ENCODE measurements around the gene SMURF1.
"Not testable (repeated sequence)": the region's sequence is repeated elsewhere in the genome, so short reads cannot be mapped to it uniquely, and the experiment has no call there.

SMURF1 gene

DNA sequence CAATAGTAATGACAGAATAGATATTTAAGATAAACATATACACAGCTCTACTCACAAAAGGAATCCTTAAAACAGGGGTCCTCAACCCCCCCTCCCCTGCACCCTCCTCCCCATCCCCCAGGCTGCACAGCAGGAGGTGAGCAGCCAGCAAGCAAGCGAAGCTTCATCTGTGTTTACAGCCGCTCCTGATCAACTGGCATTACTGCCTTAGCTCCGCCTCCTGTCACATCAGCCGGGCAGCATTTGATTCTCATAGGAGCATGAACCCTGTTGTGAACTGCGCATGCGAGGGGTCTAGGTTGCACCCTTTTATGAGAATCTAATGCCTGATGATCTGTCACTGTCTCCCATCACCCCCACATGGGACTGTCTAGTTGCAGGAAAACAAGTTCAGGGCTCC lies 65.5 kb downstream of the SMURF1 start:
- H3K4me3 ChIP-seq (ENCODE audit: low read length), result no peak overlapping the region
- no peaks in the 10 kb centered on the region for H3K36me3 ChIP-seq (ENCODE audit: control insufficient read depth, insufficient read depth, low read length, severe bottlenecking)
- H3K4me1 ChIP-seq (ENCODE audit: control insufficient read depth, insufficient read depth, low read length), result peaks cover 11% of the 10 kb centered on the region
- H3K9ac ChIP-seq (ENCODE audit: low read length), result no peak overlapping the region
- H3K9me3 ChIP-seq (ENCODE audit: control insufficient read depth, low read length), result no peaks in the 10 kb centered on the region
- H3K27me3 ChIP-seq (replicated peaks; ENCODE audit: control insufficient read depth, insufficient read depth, low read length), result no peaks in the 10 kb centered on the region
- DNase-seq (ENCODE audit: low read depth), result no peak

DNA sequence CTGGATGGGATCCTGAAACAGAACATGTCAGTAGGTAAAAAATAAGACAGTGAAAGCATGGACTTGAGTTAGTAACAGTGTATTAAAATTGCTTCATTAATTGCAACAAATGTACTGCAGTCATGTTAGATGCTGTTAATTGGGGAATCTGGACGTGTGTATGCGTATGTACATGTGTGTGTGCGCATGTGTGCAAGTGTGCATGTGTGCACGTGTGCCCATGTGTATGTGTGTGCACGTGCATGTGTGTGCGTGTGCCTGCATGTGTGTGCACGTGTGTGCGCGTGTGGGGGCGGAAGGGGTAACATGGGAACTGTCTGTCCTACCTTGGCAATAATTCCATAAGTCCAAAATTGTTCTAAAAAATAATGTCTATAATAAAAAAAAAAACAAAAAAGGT lies 67.3 kb downstream of the SMURF1 start:
- DNase-seq (ENCODE audit: low read depth), result no peak
- Histone ChIP-seq H3K4me3 (ENCODE audit: low read length) (no peak overlapping the region), H3K27me3 (replicated peaks; ENCODE audit: control insufficient read depth, insufficient read depth, low read length) (no peaks in the 10 kb centered on the region), H3K36me3 (ENCODE audit: control insufficient read depth, insufficient read depth, low read length, severe bottlenecking) (no peaks in the 10 kb centered on the region), H3K4me1 (ENCODE audit: control insufficient read depth, insufficient read depth, low read length) (peaks cover 6% of the 10 kb centered on the region), H3K9me3 (ENCODE audit: control insufficient read depth, low read length) (no peaks in the 10 kb centered on the region), H3K9ac (ENCODE audit: low read length) (no peak overlapping the region)

GRCh38 chr7:99073839-99074446 lies 70.0 kb downstream of the SMURF1 start:
- H3K36me3 ChIP-seq (ENCODE audit: control insufficient read depth, insufficient read depth, low read length, severe bottlenecking), result no peaks in the 10 kb centered on the region
- H3K4me3 ChIP-seq (ENCODE audit: low read length), result no peak overlapping the region
- peaks cover 13% of the 10 kb centered on the region for H3K4me1 ChIP-seq (ENCODE audit: control insufficient read depth, insufficient read depth, low read length)
- DNase-seq (ENCODE audit: low read depth), result no peak
- no peak overlapping the region for H3K9ac ChIP-seq (ENCODE audit: low read length)
- no peaks in the 10 kb centered on the region for H3K27me3 ChIP-seq (replicated peaks; ENCODE audit: control insufficient read depth, insufficient read depth, low read length)
- H3K9me3 ChIP-seq (ENCODE audit: control insufficient read depth, low read length), result no peaks in the 10 kb centered on the region

DNA sequence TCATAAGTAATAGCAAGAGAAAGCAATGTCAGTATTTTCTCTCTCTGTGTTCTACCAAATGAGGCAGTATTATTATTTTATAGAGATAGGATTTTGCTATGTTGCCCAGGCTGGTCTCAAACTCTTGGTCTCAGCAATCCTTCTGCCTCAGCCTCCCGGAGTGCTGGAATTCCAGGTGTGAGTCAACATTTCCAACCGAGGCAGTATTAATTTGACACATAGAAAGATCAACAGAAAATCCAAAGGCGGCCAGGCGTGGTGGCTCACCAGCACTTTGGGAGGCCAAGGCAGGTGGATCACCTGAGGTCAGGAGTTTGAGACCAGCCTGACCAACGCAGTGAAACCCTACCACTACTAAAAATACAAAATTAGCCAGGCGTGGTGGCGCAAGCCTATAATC lies 71.8 kb downstream of the SMURF1 start:
- no peak for DNase-seq (ENCODE audit: low read depth)
- H3K27me3 ChIP-seq (replicated peaks; ENCODE audit: control insufficient read depth, insufficient read depth, low read length), result no peaks in the 10 kb centered on the region
- no peak overlapping the region for H3K9ac ChIP-seq (ENCODE audit: low read length)
- H3K4me3 ChIP-seq (ENCODE audit: low read length), result no peak overlapping the region
- H3K36me3 ChIP-seq (ENCODE audit: control insufficient read depth, insufficient read depth, low read length, severe bottlenecking), result no peaks in the 10 kb centered on the region
- H3K9me3 ChIP-seq (ENCODE audit: control insufficient read depth, low read length), result no peaks in the 10 kb centered on the region
- H3K4me1 ChIP-seq (ENCODE audit: control insufficient read depth, insufficient read depth, low read length), result peaks cover 17% of the 10 kb centered on the region

GRCh38 chr7:99070361-99070760 lies 73.5 kb downstream of the SMURF1 start:
- DNase-seq (ENCODE audit: low read depth), result no peak
- no peak overlapping the region for H3K4me3 ChIP-seq (ENCODE audit: low read length)
- H3K9ac ChIP-seq (ENCODE audit: low read length), result no peak overlapping the region
- H3K9me3 ChIP-seq (ENCODE audit: control insufficient read depth, low read length), result no peaks in the 10 kb centered on the region
- H3K4me1 ChIP-seq (ENCODE audit: control insufficient read depth, insufficient read depth, low read length), result peaks cover 17% of the 10 kb centered on the region
- H3K36me3 ChIP-seq (ENCODE audit: control insufficient read depth, insufficient read depth, low read length, severe bottlenecking), result no peaks in the 10 kb centered on the region
- H3K27me3 ChIP-seq (replicated peaks; ENCODE audit: control insufficient read depth, insufficient read depth, low read length), result no peaks in the 10 kb centered on the region

- no peaks in the 10 kb centered on the region for H3K27me3 ChIP-seq (replicated peaks; ENCODE audit: control insufficient read depth, insufficient read depth, low read length)
- H3K9ac ChIP-seq (ENCODE audit: low read length), result no peak overlapping the region
- DNase-seq (ENCODE audit: low read depth), result no peak
- H3K4me1 ChIP-seq (ENCODE audit: control insufficient read depth, insufficient read depth, low read length), result no peaks in the 10 kb centered on the region
- peaks cover 15% of the 10 kb centered on the region for H3K36me3 ChIP-seq (ENCODE audit: control insufficient read depth, insufficient read depth, low read length, severe bottlenecking)
- no peak overlapping the region for H3K4me3 ChIP-seq (ENCODE audit: low read length)
- H3K9me3 ChIP-seq (ENCODE audit: control insufficient read depth, low read length), result no peaks in the 10 kb centered on the region
Observed at GRCh38 chr7:99061001-99061776, 82.7 kb downstream of the SMURF1 start.

DNA sequence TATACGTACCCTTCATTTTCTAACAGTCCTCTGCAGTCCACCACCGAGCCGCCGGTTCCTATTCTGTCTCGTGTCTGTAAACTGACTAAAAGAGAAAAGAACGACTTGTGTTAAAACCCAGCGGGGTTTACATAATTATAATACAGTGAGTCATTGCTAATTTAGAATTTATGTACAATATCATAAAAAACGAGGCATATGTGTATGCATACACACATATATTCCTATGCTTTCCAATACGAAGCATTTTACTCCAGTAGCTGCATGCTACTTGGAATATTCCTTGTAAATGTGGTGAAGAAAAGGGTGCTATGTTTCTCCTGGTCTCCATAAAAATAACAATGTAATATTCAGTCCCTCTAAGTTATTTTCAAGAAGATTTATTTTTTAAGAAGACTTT lies 89.1 kb downstream of the SMURF1 start:
- no peak for DNase-seq (ENCODE audit: low read depth)
- H3K9me3 ChIP-seq (ENCODE audit: control insufficient read depth, low read length), result no peaks in the 10 kb centered on the region
- peaks cover 74% of the 10 kb centered on the region for H3K36me3 ChIP-seq (ENCODE audit: control insufficient read depth, insufficient read depth, low read length, severe bottlenecking)
- no peaks in the 10 kb centered on the region for H3K4me1 ChIP-seq (ENCODE audit: control insufficient read depth, insufficient read depth, low read length)
- no peak overlapping the region for H3K9ac ChIP-seq (ENCODE audit: low read length)
- H3K4me3 ChIP-seq (ENCODE audit: low read length), result no peak overlapping the region
- no peaks in the 10 kb centered on the region for H3K27me3 ChIP-seq (replicated peaks; ENCODE audit: control insufficient read depth, insufficient read depth, low read length)

DNA sequence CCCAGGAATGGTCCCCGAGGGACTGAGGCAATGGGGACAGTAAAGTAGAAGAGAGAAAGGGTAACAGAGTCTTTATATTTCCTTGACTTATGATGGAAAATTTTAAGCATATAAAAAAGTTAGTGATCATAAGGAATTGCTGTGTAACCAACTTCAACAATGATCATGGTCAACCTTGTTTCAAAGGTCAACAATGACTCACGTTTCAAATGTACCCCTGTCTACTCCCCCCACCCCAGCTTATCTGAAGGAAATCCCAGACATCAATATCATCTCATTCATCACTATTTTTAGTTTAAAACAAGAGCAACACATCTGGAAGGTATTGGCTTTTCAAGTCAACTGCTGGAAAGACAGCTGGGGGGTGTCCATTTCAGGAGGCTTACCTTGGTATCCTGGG lies 92.9 kb downstream of the SMURF1 start:
- Histone ChIP-seq H3K9me3 (ENCODE audit: control insufficient read depth, low read length) (no peaks in the 10 kb centered on the region), H3K36me3 (ENCODE audit: control insufficient read depth, insufficient read depth, low read length, severe bottlenecking) (peaks cover 88% of the 10 kb centered on the region)
- DNase-seq (ENCODE audit: low read depth), result no peak

GRCh38 chr7:99047526-99048077 lies 96.3 kb downstream of the SMURF1 start:
- Histone ChIP-seq H3K4me3 (ENCODE audit: low read length) (no peak overlapping the region), H3K27me3 (replicated peaks; ENCODE audit: control insufficient read depth, insufficient read depth, low read length) (no peaks in the 10 kb centered on the region), H3K4me1 (ENCODE audit: control insufficient read depth, insufficient read depth, low read length) (no peaks in the 10 kb centered on the region), H3K9ac (ENCODE audit: low read length) (no peak overlapping the region), H3K36me3 (ENCODE audit: control insufficient read depth, insufficient read depth, low read length, severe bottlenecking) (peaks cover 90% of the 10 kb centered on the region), H3K9me3 (ENCODE audit: control insufficient read depth, low read length) (no peaks in the 10 kb centered on the region)
- DNase-seq (ENCODE audit: low read depth), result no peak

More for the DNA sequence above, 92.9 kb downstream of the SMURF1 start:
- Histone ChIP-seq H3K9ac (ENCODE audit: low read length) (no peak overlapping the region), H3K4me3 (ENCODE audit: low read length) (no peak overlapping the region), H3K4me1 (ENCODE audit: control insufficient read depth, insufficient read depth, low read length) (no peaks in the 10 kb centered on the region), H3K27me3 (replicated peaks; ENCODE audit: control insufficient read depth, insufficient read depth, low read length) (no peaks in the 10 kb centered on the region)

GRCh38 chr7:99046722-99047121 lies 97.2 kb downstream of the SMURF1 start:
- Histone ChIP-seq H3K9me3 (ENCODE audit: control insufficient read depth, low read length) (no peaks in the 10 kb centered on the region), H3K36me3 (ENCODE audit: control insufficient read depth, insufficient read depth, low read length, severe bottlenecking) (peaks cover 89% of the 10 kb centered on the region), H3K4me3 (ENCODE audit: low read length) (no peak overlapping the region), H3K27me3 (replicated peaks; ENCODE audit: control insufficient read depth, insufficient read depth, low read length) (no peaks in the 10 kb centered on the region), H3K9ac (ENCODE audit: low read length) (no peak overlapping the region), H3K4me1 (ENCODE audit: control insufficient read depth, insufficient read depth, low read length) (no peaks in the 10 kb centered on the region)
- DNase-seq (ENCODE audit: low read depth), result no peak

DNA sequence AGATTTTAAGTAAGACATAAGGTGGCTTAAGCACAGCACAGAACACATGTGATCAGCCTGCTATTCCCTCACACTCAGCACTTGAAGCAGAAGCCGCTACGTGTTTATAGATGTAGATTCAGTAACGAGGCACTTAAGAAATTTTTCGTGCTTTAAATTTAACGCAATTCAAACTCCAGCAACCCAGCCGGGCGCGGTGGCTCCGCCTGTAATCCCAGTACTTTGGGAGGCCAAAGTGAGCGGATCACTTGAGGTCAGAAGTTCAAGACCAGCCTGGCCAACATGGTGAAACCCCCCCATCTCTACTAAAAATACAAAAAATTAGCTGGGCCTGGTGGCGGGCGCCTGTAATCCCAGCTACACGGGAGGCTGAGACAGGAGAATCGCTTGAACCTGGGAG lies 97.6 kb downstream of the SMURF1 start:
- H3K9me3 ChIP-seq (ENCODE audit: control insufficient read depth, low read length); H3K27me3 ChIP-seq (replicated peaks; ENCODE audit: control insufficient read depth, insufficient read depth, low read length); DNase-seq (ENCODE audit: low read depth); H3K9ac ChIP-seq (ENCODE audit: low read length); H3K4me1 ChIP-seq (ENCODE audit: control insufficient read depth, insufficient read depth, low read length); H3K4me3 ChIP-seq (ENCODE audit: low read length): not testable (repeated sequence)
- peaks cover 89% of the 10 kb centered on the region for H3K36me3 ChIP-seq (ENCODE audit: control insufficient read depth, insufficient read depth, low read length, severe bottlenecking)

Measured in adipocyte (in vitro differentiated cells).